HEK293 (cell line): Measurements from ENCODE around the gene CHRM2.
A peak's percentile ranks its signal among the peaks of the same experiment; 100 is the strongest.

Experiments
- CTCF ChIA-PET: fragments of 350-600 bp; formaldehyde crosslinking; extraction: SDS; loops from one replicate; lab custom pipeline; 2021; ENCODE audit warnings: antibody characterized with exemption; lab: Yijun Ruan, JAX
- POLR2A ChIA-PET: fragments of 300-600 bp; formaldehyde crosslinking; extraction: SDS; loops from one replicate; lab custom pipeline; 2020; ENCODE audit warnings: antibody characterized with exemption, inconsistent platforms; lab: Yijun Ruan, JAX
- H3K27ac ChIP-seq: fragments of 200-500 bp; sonication (Bioruptor generic); 2 replicates; pipeline ENCODE4 v1.5.1; 2014; ENCODE audit warnings: low read depth, low read length, control low read depth, inconsistent platforms; ENCODE audit errors: extremely low read depth
- H3K36me3 ChIP-seq, 2 experiments: fragments of 200-500 bp in 1 of 2; sonication (Bioruptor generic) in 1 of 2; 1 replicate in 1 of 2; 2 replicates in 1 of 2; pipeline ENCODE4 v1.5.1; 2014 to 2017; ENCODE audit warnings: inconsistent platforms in 2 of 2, low read length in 2 of 2; ENCODE audit not compliant: control insufficient read depth in 2 of 2, insufficient read depth in 1 of 2
- H3K4me1 ChIP-seq: fragments of 200-500 bp; sonication (Bioruptor generic); 2 replicates; pipeline ENCODE4 v1.5.1; 2014; ENCODE audit warnings: mild to moderate bottlenecking, low read length, inconsistent platforms; ENCODE audit not compliant: control insufficient read depth, insufficient read depth
- H3K4me3 ChIP-seq: 2 replicates; pipeline ENCODE4 v1.5.1; 2011; ENCODE audit warnings: low read depth, mild to moderate bottlenecking, control low read depth, low read length, moderate library complexity
- H3K9me3 ChIP-seq: fragments of 200-500 bp; sonication (Bioruptor generic); 2 replicates; pipeline ENCODE4 v1.5.1; 2014; ENCODE audit warnings: low read depth, low read length, inconsistent platforms; ENCODE audit not compliant: control insufficient read depth, insufficient read depth
- BCL11B ChIP-seq: fragments of 450-650 bp; formaldehyde crosslinking; IDR thresholded peaks from 2 replicates; pipeline ENCODE4 v1.5.1; 2016; ENCODE audit warnings: low read depth, missing biosample characterization, missing genetic modification characterization
- ELK4 ChIP-seq: IDR thresholded peaks from 2 replicates; pipeline ENCODE4 v1.6.1; 2011; ENCODE audit warnings: mild to moderate bottlenecking, low read depth, low read length, borderline replicate concordance
- PRDM10 ChIP-seq: fragments of 450-650 bp; formaldehyde crosslinking; IDR thresholded peaks from 2 replicates; pipeline ENCODE4 v1.5.1; 2016; ENCODE audit warnings: missing biosample characterization, missing genetic modification characterization
- REPIN1 ChIP-seq: fragments of 450-650 bp; formaldehyde crosslinking; IDR thresholded peaks from 2 replicates; pipeline ENCODE4 v1.5.1; 2017; ENCODE audit warnings: missing biosample characterization, missing genetic modification characterization, low read depth
- ZBTB10 ChIP-seq: fragments of 450-650 bp; formaldehyde crosslinking; IDR thresholded peaks from 2 replicates; pipeline ENCODE4 v1.5.1; 2016; ENCODE audit warnings: missing biosample characterization, missing genetic modification characterization
- ZBTB7A ChIP-seq: fragments of 450-650 bp; formaldehyde crosslinking; IDR thresholded peaks from 2 replicates; pipeline ENCODE4 v1.5.1; 2016; ENCODE audit warnings: low read depth, missing biosample characterization, missing genetic modification characterization
- ZEB2 ChIP-seq: fragments of 450-650 bp; formaldehyde crosslinking; IDR thresholded peaks from 2 replicates; pipeline ENCODE4 v1.5.1; 2016; ENCODE audit warnings: missing biosample characterization, missing genetic modification characterization
- ZNF121 ChIP-seq: fragments of 450-650 bp; formaldehyde crosslinking; IDR thresholded peaks from 2 replicates; pipeline ENCODE4 v1.5.1; 2016; ENCODE audit warnings: missing biosample characterization, missing genetic modification characterization
- ZNF175 ChIP-seq: fragments of 450-650 bp; formaldehyde crosslinking; IDR thresholded peaks from 2 replicates; pipeline ENCODE4 v1.5.1; 2016; ENCODE audit warnings: missing biosample characterization, missing genetic modification characterization
- ZNF341 ChIP-seq: fragments of 450-650 bp; formaldehyde crosslinking; IDR thresholded peaks from 2 replicates; pipeline ENCODE4; 2016; ENCODE audit warnings: low read depth, missing biosample characterization, missing genetic modification characterization
- ZNF391 ChIP-seq: fragments of 450-650 bp; formaldehyde crosslinking; IDR thresholded peaks from 2 replicates; pipeline ENCODE4 v1.5.1; 2016; ENCODE audit warnings: low read depth, missing biosample characterization, missing genetic modification characterization, borderline replicate concordance
- ZNF571 ChIP-seq: fragments of 450-650 bp; formaldehyde crosslinking; IDR thresholded peaks from 2 replicates; pipeline ENCODE4 v1.5.0; 2017; ENCODE audit warnings: missing biosample characterization, missing genetic modification characterization
- ZNF701 ChIP-seq: fragments of 450-650 bp; formaldehyde crosslinking; IDR thresholded peaks from 2 replicates; pipeline ENCODE4 v1.5.1; 2016; ENCODE audit warnings: missing biosample characterization, missing genetic modification characterization
- TF ChIP-seq, protein P1 (sequence below): fragments of 450-650 bp; formaldehyde crosslinking; IDR thresholded peaks from 2 replicates; pipeline ENCODE4 v1.5.1; 2016; ENCODE audit warnings: missing biosample characterization, missing genetic modification characterization

CHRM2 gene

DNA sequence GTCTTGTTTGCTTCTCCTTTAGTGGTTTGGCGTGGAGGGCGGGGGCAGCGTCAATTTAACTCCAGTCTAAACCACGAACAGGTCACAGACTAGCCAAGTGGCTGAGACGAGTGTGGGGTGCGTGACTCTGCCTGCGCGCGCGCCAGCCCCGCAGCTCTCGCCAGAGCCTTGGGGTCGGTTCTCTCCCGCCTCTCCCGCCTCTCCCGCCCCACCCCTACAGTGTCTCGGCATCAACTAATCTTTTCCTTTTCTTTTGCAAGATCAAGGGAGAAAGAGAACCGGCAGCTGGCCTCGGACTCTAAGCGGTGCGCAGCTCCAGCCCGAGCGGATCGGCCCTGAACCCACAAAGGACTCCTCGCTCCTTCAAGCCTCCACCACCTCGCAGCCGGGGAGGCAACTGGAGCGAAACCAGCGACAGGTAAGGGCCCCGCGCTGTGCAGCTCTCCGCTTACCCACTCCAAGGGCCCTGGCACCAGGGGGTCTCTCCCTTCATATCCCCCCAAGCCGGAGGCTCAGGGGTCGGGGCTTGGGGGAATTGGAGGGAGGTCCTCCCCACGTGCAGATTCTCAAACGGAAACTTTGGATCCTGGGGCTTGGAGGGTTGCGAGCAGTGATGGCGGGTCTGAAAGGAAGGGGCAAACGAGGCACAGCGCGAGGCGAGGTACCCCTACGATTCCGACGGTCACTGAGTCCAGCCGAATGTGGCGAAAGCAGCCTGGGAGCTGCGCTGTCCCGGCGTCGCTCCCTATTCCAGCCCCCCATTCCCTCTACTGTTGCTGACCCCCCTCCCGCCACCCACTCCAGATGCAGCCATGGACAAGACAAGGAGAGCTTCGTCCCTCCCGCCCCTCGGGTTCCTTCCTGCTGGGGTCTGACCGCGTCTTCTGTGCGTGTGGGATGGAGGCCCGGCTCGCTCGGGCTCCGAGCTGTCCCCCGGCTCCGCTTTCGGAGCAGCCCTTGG, 829 bp downstream of the CHRM2 start:
- peak overlapping the region; percentile 25 for H3K4me3 ChIP-seq
- ChIA-PET CTCF (interaction anchor here (1.0 kb wide), 1 partner anchor 123 kb away, joined by 3 read pairs; no protein-coding TSS in a partner anchor), POLR2A (interaction anchor here (0.7 kb wide), 1 partner anchor 190 kb away, joined by 3 read pairs; no protein-coding TSS in a partner anchor)

More for the DNA sequence above, 829 bp downstream of the CHRM2 start:
- H3K9me3 ChIP-seq, result no peaks in the 10 kb centered on the region
- no peaks in the 10 kb centered on the region for H3K4me1 ChIP-seq
- no peaks in the 10 kb centered on the region for H3K36me3 ChIP-seq
- H3K27ac ChIP-seq, result no peak overlapping the region
- no peak for TF ChIP-seq BCL11B (tag by site-specific recombination)
- TF ChIP-seq ZBTB10, result no peak
- no peak for TF ChIP-seq ZBTB7A
- no peak for TF ChIP-seq PRDM10 (tag by site-specific recombination)
- no peak for TF ChIP-seq ZNF121
- TF ChIP-seq ZNF391 (tag by site-specific recombination), result no peak
- no peak for TF ChIP-seq ZNF571
- TF ChIP-seq ZNF341 (tag by site-specific recombination), result no peak
- TF ChIP-seq, protein P1, sequence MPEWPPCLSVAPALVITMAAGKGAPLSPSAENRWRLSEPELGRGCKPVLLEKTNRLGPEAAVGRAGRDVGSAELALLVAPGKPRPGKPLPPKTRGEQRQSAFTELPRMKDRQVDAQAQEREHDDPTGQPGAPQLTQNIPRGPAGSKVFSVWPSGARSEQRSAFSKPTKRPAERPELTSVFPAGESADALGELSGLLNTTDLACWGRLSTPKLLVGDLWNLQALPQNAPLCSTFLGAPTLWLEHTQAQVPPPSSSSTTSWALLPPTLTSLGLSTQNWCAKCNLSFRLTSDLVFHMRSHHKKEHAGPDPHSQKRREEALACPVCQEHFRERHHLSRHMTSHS (tag by site-specific recombination), result no peak
- no peak for TF ChIP-seq ELK4
- TF ChIP-seq ZNF701 (tag by site-specific recombination), result no peak
- no peak for TF ChIP-seq ZEB2 (tag by site-specific recombination)
- TF ChIP-seq REPIN1 (tag by site-specific recombination), result no peak
- no peak for TF ChIP-seq ZNF175
